Measurements from ENCODE around the gene FAF1.

- TF ChIP-seq, protein P1, sequence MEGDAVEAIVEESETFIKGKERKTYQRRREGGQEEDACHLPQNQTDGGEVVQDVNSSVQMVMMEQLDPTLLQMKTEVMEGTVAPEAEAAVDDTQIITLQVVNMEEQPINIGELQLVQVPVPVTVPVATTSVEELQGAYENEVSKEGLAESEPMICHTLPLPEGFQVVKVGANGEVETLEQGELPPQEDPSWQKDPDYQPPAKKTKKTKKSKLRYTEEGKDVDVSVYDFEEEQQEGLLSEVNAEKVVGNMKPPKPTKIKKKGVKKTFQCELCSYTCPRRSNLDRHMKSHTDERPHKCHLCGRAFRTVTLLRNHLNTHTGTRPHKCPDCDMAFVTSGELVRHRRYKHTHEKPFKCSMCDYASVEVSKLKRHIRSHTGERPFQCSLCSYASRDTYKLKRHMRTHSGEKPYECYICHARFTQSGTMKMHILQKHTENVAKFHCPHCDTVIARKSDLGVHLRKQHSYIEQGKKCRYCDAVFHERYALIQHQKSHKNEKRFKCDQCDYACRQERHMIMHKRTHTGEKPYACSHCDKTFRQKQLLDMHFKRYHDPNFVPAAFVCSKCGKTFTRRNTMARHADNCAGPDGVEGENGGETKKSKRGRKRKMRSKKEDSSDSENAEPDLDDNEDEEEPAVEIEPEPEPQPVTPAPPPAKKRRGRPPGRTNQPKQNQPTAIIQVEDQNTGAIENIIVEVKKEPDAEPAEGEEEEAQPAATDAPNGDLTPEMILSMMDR (IDR thresholded peaks at IDR 0.05 in 4 of 5, conservative IDR thresholded peaks at IDR 0.05 in 1 of 5): no peak
- no peak for TF ChIP-seq POLR2A (IDR thresholded peaks at IDR 0.05)
Measured at GRCh38 chr1:50426108-50426700, 533.9 kb downstream of the FAF1 start.
